Loucy (cell line): ENCODE data around the gene TTC27.

Experiments used
- H2AFZ ChIP-seq: fragments of 200-600 bp; sonication (generic); 2 replicates; pipeline ENCODE4 v1.6.0; 2016; ENCODE audit warnings: antibody characterized with exemption, mild to moderate bottlenecking, low read length, moderate library complexity
- H3F3A ChIP-seq: fragments of 200-600 bp; 2 replicates; pipeline ENCODE4 v1.6.0; 2016; ENCODE audit warnings: antibody characterized with exemption, low read depth, mild to moderate bottlenecking
- H3K27me3 ChIP-seq: fragments of 200-600 bp; sonication (generic); 2 replicates; pipeline ENCODE4 v1.6.1; 2014; ENCODE audit warnings: low read length, mild to moderate bottlenecking; ENCODE audit not compliant: insufficient read depth, poor library complexity, severe bottlenecking
- H3K36me3 ChIP-seq: fragments of 200-600 bp; sonication (generic); 2 replicates; pipeline ENCODE4 v1.6.1; 2016; ENCODE audit warnings: low read length; ENCODE audit not compliant: insufficient read depth
- H3K4me1 ChIP-seq: fragments of 200-600 bp; sonication (generic); 2 replicates; pipeline ENCODE4 v1.5.1; 2014; ENCODE audit warnings: low read length, mild to moderate bottlenecking; ENCODE audit not compliant: insufficient read depth, poor library complexity, severe bottlenecking
- H3K4me2 ChIP-seq: fragments of 200-600 bp; sonication (generic); 2 replicates; pipeline ENCODE4 v1.6.0; 2014; ENCODE audit warnings: antibody characterized with exemption, low read length, low read depth, mild to moderate bottlenecking; ENCODE audit not compliant: poor library complexity, severe bottlenecking
- H3K4me3 ChIP-seq: fragments of 200-600 bp; sonication (generic); 2 replicates; pipeline ENCODE4 v1.5.1; 2014; ENCODE audit warnings: low read length, mild to moderate bottlenecking, mixed read lengths; ENCODE audit not compliant: poor library complexity, severe bottlenecking
- H3K79me2 ChIP-seq: fragments of 200-600 bp; sonication (generic); 2 replicates; pipeline ENCODE4 v1.6.1; 2014; ENCODE audit warnings: low read length; ENCODE audit not compliant: insufficient read depth
- H3K9ac ChIP-seq: fragments of 200-600 bp; sonication (generic); 2 replicates; pipeline ENCODE4 v1.6.0; 2014; ENCODE audit warnings: mild to moderate bottlenecking, low read depth, low read length, moderate library complexity; ENCODE audit not compliant: poor library complexity, severe bottlenecking
- H3K9me2 ChIP-seq: fragments of 200-600 bp; sonication (generic); replicated peaks from 2 replicates; pipeline ENCODE4 v1.6.1; 2016; ENCODE audit warnings: low read depth, low read length, mixed read lengths
- H3K9me3 ChIP-seq: fragments of 200-600 bp; sonication (generic); 2 replicates; pipeline ENCODE4 v1.6.1; 2014; ENCODE audit warnings: mild to moderate bottlenecking, antibody characterized with exemption, low read length, low read depth; ENCODE audit not compliant: insufficient read depth
- H4K20me1 ChIP-seq: fragments of 200-600 bp; sonication (generic); 2 replicates; pipeline ENCODE4 v1.6.0; 2014; ENCODE audit warnings: antibody characterized with exemption, low read length, mild to moderate bottlenecking; ENCODE audit not compliant: insufficient read depth, poor library complexity, severe bottlenecking
- EZH2phosphoT487 ChIP-seq: fragments of 200-600 bp; IDR thresholded peaks from 2 replicates; pipeline ENCODE4 v1.6.1; 2018; ENCODE audit warnings: antibody characterized with exemption, mild to moderate bottlenecking, moderate library complexity, borderline replicate concordance
- TF ChIP-seq, protein P1 (sequence below): fragments of 200-600 bp; sonication (generic); conservative IDR thresholded peaks from 2 replicates; pipeline ENCODE4 v1.5.1; 2014; ENCODE audit warnings: mild to moderate bottlenecking, antibody characterized with exemption, low read length

Gene TTC27

GRCh38 chr2:32624812-32625211 lies 3.0 kb upstream of the TTC27 start:
- Histone ChIP-seq H3K36me3 (peaks cover 6% of the 10 kb centered on the region; the same call in 1 of the 2 replicates), H3K27me3 (no peaks in the 10 kb centered on the region), H3K79me2 (no peaks in the 10 kb centered on the region; the same call in 1 of the 2 replicates), H3K9ac (no peak overlapping the region), H3K4me1 (peaks cover 1% of the 10 kb centered on the region), H3K4me3 (no peak overlapping the region), H4K20me1 (no peaks in the 10 kb centered on the region), H3K9me3 (no peaks in the 10 kb centered on the region), H2AFZ (no peak overlapping the region), H3K9me2 (no peaks in the 10 kb centered on the region), H3F3A (no peaks in the 10 kb centered on the region), H3K4me2 (no peak overlapping the region)
- TF ChIP-seq EZH2phosphoT487, result no peak
- TF ChIP-seq, protein P1, sequence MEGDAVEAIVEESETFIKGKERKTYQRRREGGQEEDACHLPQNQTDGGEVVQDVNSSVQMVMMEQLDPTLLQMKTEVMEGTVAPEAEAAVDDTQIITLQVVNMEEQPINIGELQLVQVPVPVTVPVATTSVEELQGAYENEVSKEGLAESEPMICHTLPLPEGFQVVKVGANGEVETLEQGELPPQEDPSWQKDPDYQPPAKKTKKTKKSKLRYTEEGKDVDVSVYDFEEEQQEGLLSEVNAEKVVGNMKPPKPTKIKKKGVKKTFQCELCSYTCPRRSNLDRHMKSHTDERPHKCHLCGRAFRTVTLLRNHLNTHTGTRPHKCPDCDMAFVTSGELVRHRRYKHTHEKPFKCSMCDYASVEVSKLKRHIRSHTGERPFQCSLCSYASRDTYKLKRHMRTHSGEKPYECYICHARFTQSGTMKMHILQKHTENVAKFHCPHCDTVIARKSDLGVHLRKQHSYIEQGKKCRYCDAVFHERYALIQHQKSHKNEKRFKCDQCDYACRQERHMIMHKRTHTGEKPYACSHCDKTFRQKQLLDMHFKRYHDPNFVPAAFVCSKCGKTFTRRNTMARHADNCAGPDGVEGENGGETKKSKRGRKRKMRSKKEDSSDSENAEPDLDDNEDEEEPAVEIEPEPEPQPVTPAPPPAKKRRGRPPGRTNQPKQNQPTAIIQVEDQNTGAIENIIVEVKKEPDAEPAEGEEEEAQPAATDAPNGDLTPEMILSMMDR, result no peak

- H3K9me3 ChIP-seq, result no peaks in the 10 kb centered on the region
- no peaks in the 10 kb centered on the region for H3K27me3 ChIP-seq
- H3K4me3 ChIP-seq, result no peak overlapping the region
- H3K79me2 ChIP-seq, result no peaks in the 10 kb centered on the region; the same call in 1 of the 2 replicates
- no peaks in the 10 kb centered on the region for H3K9me2 ChIP-seq
- no peak overlapping the region for H3K4me2 ChIP-seq
- TF ChIP-seq EZH2phosphoT487, result no peak
- TF ChIP-seq, protein P1, result no peak
- peaks cover 5% of the 10 kb centered on the region for H3K4me1 ChIP-seq
- H2AFZ ChIP-seq, result no peak overlapping the region
- peaks cover 3% of the 10 kb centered on the region; the same call in 1 of the 2 replicates for H3K36me3 ChIP-seq
- H3K9ac ChIP-seq, result no peak overlapping the region
- H4K20me1 ChIP-seq, result no peaks in the 10 kb centered on the region
- no peaks in the 10 kb centered on the region for H3F3A ChIP-seq
Measured at GRCh38 chr2:32626639-32627221, 1.1 kb upstream of the TTC27 start.

DNA sequence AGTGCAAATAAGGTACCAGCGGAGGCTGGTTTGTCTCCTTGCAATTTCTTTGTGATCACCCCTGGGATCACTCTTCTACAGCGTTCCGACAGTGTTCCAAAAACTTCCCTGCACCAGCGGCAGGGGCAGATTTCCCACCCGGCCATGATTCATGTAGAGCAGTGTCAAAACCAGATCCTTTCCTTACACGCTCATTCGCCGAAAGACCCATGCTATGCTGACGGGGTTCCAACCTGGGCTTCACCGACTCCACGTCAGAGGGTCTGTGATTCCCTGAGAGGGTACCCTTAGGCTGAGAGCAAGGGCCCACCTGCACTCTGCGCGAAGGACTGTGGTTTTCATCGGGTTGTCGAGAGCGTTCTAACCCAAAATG lies 423 bp upstream of the TTC27 start:
- H3K4me2 ChIP-seq, result peak overlapping the region; percentile 64

More for the DNA sequence above, 423 bp upstream of the TTC27 start:
- Histone ChIP-seq H3K9me3 (no peaks in the 10 kb centered on the region), H3K4me3 (peak overlapping the region; percentile 90), H3F3A (no peaks in the 10 kb centered on the region), H2AFZ (peak overlapping the region; percentile 90), H3K36me3 (no peaks in the 10 kb centered on the region), H3K27me3 (no peaks in the 10 kb centered on the region), H3K9ac (no peak overlapping the region), H3K79me2 (no peaks in the 10 kb centered on the region; the same call in 1 of the 2 replicates), H3K4me1 (peaks cover 9% of the 10 kb centered on the region), H3K9me2 (no peaks in the 10 kb centered on the region), H4K20me1 (no peaks in the 10 kb centered on the region)
- TF ChIP-seq EZH2phosphoT487, result no peak
- TF ChIP-seq, protein P1, result no peak
